Measurements from ENCODE around the gene SPINT4.
"Not testable (repeated sequence)": the region's sequence is repeated elsewhere in the genome, so short reads cannot be mapped to it uniquely, and the experiment has no call there.

SPINT4 gene

GRCh38 chr20:45722047-45722446 lies at the start of gene SPINT4:
Gene SPINT4, plus strand, starts transcription at chr20:45722347. Its CDS starts 21 bp downstream, at chr20:45722368.
- in situ Hi-C loops (cut with MboI; ENCODE audit: low sequenced_read_pairs), result no loop called here

GRCh38 chr20:45672765-45673164 lies 49.4 kb upstream of the SPINT4 start:
- in situ Hi-C loops (cut with MboI; ENCODE audit: low sequenced_read_pairs), result no loop called here

GRCh38 chr20:45679650-45680049 lies 42.5 kb upstream of the SPINT4 start:
- in situ Hi-C loops (cut with MboI; ENCODE audit: low sequenced_read_pairs), result no loop called here

GRCh38 chr20:45685896-45686295 lies 36.3 kb upstream of the SPINT4 start:
- in situ Hi-C loops (cut with MboI; ENCODE audit: low sequenced_read_pairs), result no loop called here

GRCh38 chr20:45693346-45693745 lies 28.8 kb upstream of the SPINT4 start:
- in situ Hi-C loops (cut with MboI; ENCODE audit: low sequenced_read_pairs), result not testable (repeated sequence)

DNA sequence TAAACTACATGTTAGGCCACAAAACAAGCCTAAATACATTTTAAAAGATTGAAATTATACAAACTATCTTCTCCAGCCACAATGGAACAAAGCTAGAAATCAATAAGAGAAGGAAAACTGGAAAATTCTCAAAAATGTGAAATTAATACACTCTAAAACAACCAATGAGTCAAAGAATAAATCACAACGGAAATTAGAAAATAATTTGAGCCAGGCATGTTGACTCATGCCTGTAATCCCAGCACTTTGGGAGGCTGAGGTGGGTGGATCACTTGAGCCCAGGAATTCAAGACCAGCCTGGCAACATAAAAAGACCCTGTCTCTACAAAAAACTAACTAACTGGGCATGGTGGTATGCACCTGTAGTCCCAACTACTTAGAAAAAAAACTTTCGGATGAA lies 26.7 kb upstream of the SPINT4 start:
- in situ Hi-C loops (cut with MboI; ENCODE audit: low sequenced_read_pairs), result no loop called here

DNA sequence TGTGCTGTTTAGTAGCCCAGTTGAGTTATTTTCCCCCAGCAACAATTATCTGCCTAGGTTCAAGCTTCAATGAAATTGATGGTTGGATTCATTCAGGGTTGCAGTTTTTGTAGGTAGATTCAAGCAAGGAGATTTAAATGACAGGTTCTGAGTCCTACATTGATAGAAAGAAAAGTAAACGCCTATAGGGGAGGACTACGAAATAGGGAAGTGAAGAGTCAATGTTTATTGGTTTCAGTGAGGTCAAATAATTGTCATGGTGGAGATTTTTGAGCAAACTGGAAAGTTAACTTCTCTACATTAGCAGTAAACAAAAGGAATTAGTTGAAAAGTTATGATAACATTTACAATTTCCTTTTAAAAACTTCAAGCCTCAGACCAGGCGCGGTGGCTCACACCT lies 21.0 kb upstream of the SPINT4 start:
- in situ Hi-C loops (cut with MboI; ENCODE audit: low sequenced_read_pairs), result no loop called here

GRCh38 chr20:45701873-45702272 lies 20.3 kb upstream of the SPINT4 start, which contains the start of gene WFDC13:
Gene WFDC13, plus strand, starts transcription at chr20:45702038. Its CDS starts 86 bp downstream, at chr20:45702124.
- in situ Hi-C loops (cut with MboI; ENCODE audit: low sequenced_read_pairs), result no loop called here

- in situ Hi-C loops (cut with MboI; ENCODE audit: low sequenced_read_pairs), result no loop called here
Measured at GRCh38 chr20:45704969-45705637, 17.0 kb upstream of the SPINT4 start, which contains the start of gene WFDC10B. Gene WFDC10B, minus strand, starts transcription at chr20:45705019. Its CDS starts 19,027 bp downstream, at chr20:45685992.

GRCh38 chr20:45716141-45716688 lies 5.9 kb upstream of the SPINT4 start:
- in situ Hi-C loops (cut with MboI; ENCODE audit: low sequenced_read_pairs), result not testable (repeated sequence)

DNA sequence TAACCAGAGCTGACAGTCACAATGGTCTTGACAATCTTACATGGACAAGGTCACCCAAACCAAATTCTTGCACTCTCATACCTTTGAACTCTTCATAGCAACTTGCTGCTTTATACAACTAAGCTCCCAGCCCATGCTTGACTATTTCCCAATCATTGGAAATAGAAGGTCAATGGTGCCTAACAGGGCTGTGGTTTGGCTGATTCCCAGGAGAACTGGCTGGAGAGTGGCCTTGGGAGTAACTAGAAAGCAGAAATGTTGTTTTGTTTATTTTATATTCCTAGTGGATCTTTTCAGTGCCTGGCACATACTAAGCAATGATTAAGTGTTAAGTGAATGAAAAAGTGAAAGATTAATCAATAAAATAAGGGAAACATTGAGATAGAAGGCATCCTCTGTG lies 3.0 kb downstream of the SPINT4 start:
- in situ Hi-C loops (cut with MboI; ENCODE audit: low sequenced_read_pairs), result no loop called here

DNA sequence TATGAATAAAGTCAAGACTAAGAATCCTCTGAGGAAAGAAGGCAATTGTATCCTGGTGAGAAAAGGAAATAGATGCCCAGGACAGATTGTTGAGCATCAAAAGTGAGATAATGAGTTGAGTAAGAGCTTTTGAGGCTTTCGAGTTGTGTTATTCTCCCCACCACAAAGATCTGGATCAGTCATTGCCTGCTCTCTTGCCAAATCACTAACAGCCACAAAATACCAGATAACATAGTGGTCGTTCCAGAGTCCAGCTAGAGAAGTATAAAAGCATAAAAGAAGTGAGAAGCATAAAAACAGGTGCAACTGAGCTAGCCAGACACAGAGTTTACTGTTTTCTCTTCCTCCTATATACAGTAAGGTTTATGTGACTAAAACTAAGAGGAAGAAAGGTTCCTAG lies 4.9 kb downstream of the SPINT4 start:
- in situ Hi-C loops (cut with MboI; ENCODE audit: low sequenced_read_pairs), result no loop called here

- in situ Hi-C loops (cut with MboI; ENCODE audit: low sequenced_read_pairs), result no loop called here
Measured at GRCh38 chr20:45732199-45732598, 10.1 kb downstream of the SPINT4 start.

GRCh38 chr20:45735552-45735951 lies 13.4 kb downstream of the SPINT4 start:
- in situ Hi-C loops (cut with MboI; ENCODE audit: low sequenced_read_pairs), result no loop called here

- in situ Hi-C loops (cut with MboI; ENCODE audit: low sequenced_read_pairs), result no loop called here
Measured at GRCh38 chr20:45735988-45736387, 13.8 kb downstream of the SPINT4 start.

GRCh38 chr20:45742596-45742995 lies 20.4 kb downstream of the SPINT4 start:
- in situ Hi-C loops (cut with MboI; ENCODE audit: low sequenced_read_pairs), result no loop called here

- in situ Hi-C loops (cut with MboI; ENCODE audit: low sequenced_read_pairs), result no loop called here
Measured at GRCh38 chr20:45745015-45745414, 22.9 kb downstream of the SPINT4 start.

GRCh38 chr20:45751721-45752120 lies 29.6 kb downstream of the SPINT4 start:
- in situ Hi-C loops (cut with MboI; ENCODE audit: low sequenced_read_pairs), result loop anchor here (25.0 kb wide), 1 partner anchor 164 kb away; the partner anchor contains the start of gene WFDC8

DNA sequence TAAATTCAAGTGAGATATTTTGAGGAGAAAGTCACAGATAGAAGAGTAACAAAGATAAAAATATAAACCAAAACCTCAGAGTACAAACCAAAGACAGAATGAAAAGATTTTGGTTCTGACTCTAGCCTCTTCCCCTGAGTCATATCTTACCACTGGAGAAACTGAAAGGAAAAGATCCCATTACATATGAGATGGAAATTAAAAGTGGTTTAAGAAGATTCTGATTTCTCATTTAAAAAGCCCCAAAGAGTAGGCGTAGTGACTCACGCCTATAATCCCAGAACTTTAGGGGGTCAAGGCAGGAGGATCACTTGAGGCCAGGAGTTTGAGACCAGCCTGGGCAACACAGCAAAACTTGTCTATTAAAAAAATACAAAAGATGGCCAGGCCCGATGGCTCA lies 30.6 kb downstream of the SPINT4 start:
- in situ Hi-C loops (cut with MboI; ENCODE audit: low sequenced_read_pairs), result loop anchor here (25.0 kb wide), 1 partner anchor 165 kb away; the partner anchor contains the start of gene WFDC8

GRCh38 chr20:45758096-45758495 lies 35.9 kb downstream of the SPINT4 start:
- in situ Hi-C loops (cut with MboI; ENCODE audit: low sequenced_read_pairs), result loop anchor here (25.0 kb wide), 1 partner anchor 171 kb away; the partner anchor contains the start of gene WFDC8

DNA sequence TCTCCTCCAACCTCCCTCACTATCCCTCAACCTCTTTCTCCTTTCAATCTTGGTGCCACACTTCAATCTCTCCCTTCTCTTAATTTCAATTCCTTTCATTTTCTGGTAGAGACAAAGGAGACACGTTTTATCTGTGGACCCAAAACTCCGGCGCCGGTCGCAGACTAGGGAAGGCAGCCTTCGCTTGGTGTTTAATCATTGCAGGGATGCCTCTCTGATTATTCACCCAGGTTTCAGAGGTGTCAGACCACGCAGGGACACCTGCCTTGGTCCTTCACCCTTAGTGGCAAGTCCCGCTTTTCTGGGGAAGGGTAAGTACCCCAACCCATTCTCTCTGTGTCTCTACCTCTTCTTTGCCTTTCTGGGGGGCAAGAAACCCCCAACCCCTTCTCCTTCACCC lies 37.8 kb downstream of the SPINT4 start:
- in situ Hi-C loops (cut with MboI; ENCODE audit: low sequenced_read_pairs), result loop anchor here (25.0 kb wide), 1 partner anchor 173 kb away; the partner anchor contains the start of gene WFDC8

DNA sequence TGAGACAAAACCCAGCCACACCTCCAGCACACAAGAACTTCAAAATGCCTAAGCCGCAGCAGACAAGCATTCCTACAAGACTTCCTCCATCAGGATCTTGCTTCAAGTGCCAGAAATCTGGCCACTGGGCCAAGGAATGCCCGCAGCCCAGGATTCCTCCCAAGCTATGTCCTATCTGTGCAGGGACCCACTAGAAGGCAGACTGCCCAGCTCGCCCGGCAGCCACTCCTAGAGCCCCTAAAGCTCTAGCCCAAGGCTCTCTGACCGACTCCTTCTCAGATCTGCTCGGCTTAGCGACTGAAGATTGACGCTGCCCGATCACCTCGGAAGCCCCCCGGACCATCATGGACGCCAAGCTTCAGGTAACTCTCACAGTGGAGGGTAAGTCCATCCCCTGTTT lies 39.8 kb downstream of the SPINT4 start:
- in situ Hi-C loops (cut with MboI; ENCODE audit: low sequenced_read_pairs), result loop anchor here (25.0 kb wide), 1 partner anchor 175 kb away; the partner anchor contains the start of gene WFDC8
